HepG2 (cell line): Measurements from ENCODE around the gene DNASE1L2. TPM values are rescaled to one million over a fixed set of nuclear protein-coding genes. Genes with fewer than 3 reads are reported as not detected.

Experiments
- ATF6 ChIP-seq: sonication (generic); formaldehyde crosslinking; conservative IDR thresholded peaks from 2 replicates; pipeline ENCODE4 v1.4.0; 2020; ENCODE audit warnings: missing genetic modification reagents
- MBD4 ChIP-seq: IDR thresholded peaks from 2 replicates; pipeline ENCODE4 v1.6.1; 2012; ENCODE audit warnings: low read length, inconsistent platforms, borderline replicate concordance
- MIER2 ChIP-seq: IDR thresholded peaks from 2 replicates; pipeline ENCODE4 v1.6.1; 2016; ENCODE audit warnings: missing biosample characterization, missing genetic modification reagents
- POLR2A ChIP-seq, 2 experiments: IDR thresholded peaks; 2 replicates each; pipeline ENCODE4 v1.6.1; 2011; ENCODE audit warnings: low read depth in 2 of 2, low read length in 2 of 2, mild to moderate bottlenecking in 1 of 2, moderate library complexity in 1 of 2; ENCODE audit not compliant: insufficient read depth in 1 of 2
- RERE ChIP-seq: IDR thresholded peaks from 2 replicates; pipeline ENCODE4 v1.6.1; 2016; ENCODE audit warnings: low read depth, missing genetic modification reagents, missing compliant biosample characterization
- SNAPC5 ChIP-seq: sonication (generic); formaldehyde crosslinking; IDR thresholded peaks from 2 replicates; pipeline ENCODE4 v1.8.1; 2023; ENCODE audit warnings: mild to moderate bottlenecking, missing genetic modification reagents, borderline replicate concordance
- SSRP1 ChIP-seq: IDR thresholded peaks from 2 replicates; pipeline ENCODE4 v1.6.1; 2016; ENCODE audit warnings: control low read depth
- TGIF2 ChIP-seq: IDR thresholded peaks from 2 replicates; pipeline ENCODE4 v1.6.1; 2016; ENCODE audit warnings: control low read depth, missing compliant biosample characterization
- ZNF800 ChIP-seq: sonication (generic); formaldehyde crosslinking; IDR thresholded peaks from 2 replicates; pipeline ENCODE4 v1.4.0; 2020; ENCODE audit warnings: missing genetic modification reagents
- polyA plus RNA-seq, 8 experiments: library from polyadenylated mRNA; depleted of rRNA in 3 of 8; stranded (reverse) in 7 of 8; unstranded in 1 of 8; fragments of >200 nt; fragmentation: Illumina TruSeq in 4 of 8; extraction: Trizol in 4 of 8; gene quantifications; 2 replicates each; pipeline versions ENCODE4 v1.2.1 to v1.2.3, GENCODE V29; 2011 to 2016; ENCODE audit warnings: low read depth in 4 of 8, missing spikeins in 1 of 8, mixed read lengths in 1 of 8; ENCODE audit not compliant: insufficient read depth in 1 of 8
- total RNA-seq, 5 experiments: library from RNA; depleted of rRNA; stranded (reverse); fragments of >200 nt; fragmentation: Illumina TruSeq; extraction: Trizol; gene quantifications; 2 replicates each; pipeline ENCODE4 v1.2.3, GENCODE V29; 2016; ENCODE audit warnings: low read depth in 1 of 5

The DNASE1L2 gene
- total and polyA plus RNA-seq, 2 of the 13 experiments (the other 11 are each of a cell fraction or from before 2014, with no cell fraction given), result 0.44 to 0.50 TPM

GRCh38 chr16:2213817-2214718 lies 22.2 kb upstream of the DNASE1L2 start (continued):
- TF ChIP-seq SSRP1 (CRISPR knock-in tag), result no peak
- TF ChIP-seq SNAPC5 (CRISPR knock-in tag), result no peak
- no peak for TF ChIP-seq MIER2 (CRISPR knock-in tag)
- no peak; a peak in 1 of 4 replicates for TF ChIP-seq POLR2A (IDR thresholded peaks at IDR 0.05; ENCODE audit: insufficient read depth in 1 of 2, low read depth in 2 of 2, low read length in 2 of 2)
- no peak; the same call in 1 of the 2 replicates for TF ChIP-seq ZNF800 (CRISPR knock-in tag)
- TF ChIP-seq ATF6 (CRISPR knock-in tag), result no peak
- no peak for TF ChIP-seq MBD4
- no peak for TF ChIP-seq RERE
- TF ChIP-seq TGIF2, result no peak
